HG03196 (cell line): Measurements from ENCODE around the gene GPSM3.

ENCODE experiments used
- ATAC-seq: cut with Tn5 transposase; IDR thresholded peaks from one replicate; pipeline ENCODE4 v1.9.1; 2021; ENCODE audit not compliant: unreplicated experiment

The GPSM3 gene

DNA sequence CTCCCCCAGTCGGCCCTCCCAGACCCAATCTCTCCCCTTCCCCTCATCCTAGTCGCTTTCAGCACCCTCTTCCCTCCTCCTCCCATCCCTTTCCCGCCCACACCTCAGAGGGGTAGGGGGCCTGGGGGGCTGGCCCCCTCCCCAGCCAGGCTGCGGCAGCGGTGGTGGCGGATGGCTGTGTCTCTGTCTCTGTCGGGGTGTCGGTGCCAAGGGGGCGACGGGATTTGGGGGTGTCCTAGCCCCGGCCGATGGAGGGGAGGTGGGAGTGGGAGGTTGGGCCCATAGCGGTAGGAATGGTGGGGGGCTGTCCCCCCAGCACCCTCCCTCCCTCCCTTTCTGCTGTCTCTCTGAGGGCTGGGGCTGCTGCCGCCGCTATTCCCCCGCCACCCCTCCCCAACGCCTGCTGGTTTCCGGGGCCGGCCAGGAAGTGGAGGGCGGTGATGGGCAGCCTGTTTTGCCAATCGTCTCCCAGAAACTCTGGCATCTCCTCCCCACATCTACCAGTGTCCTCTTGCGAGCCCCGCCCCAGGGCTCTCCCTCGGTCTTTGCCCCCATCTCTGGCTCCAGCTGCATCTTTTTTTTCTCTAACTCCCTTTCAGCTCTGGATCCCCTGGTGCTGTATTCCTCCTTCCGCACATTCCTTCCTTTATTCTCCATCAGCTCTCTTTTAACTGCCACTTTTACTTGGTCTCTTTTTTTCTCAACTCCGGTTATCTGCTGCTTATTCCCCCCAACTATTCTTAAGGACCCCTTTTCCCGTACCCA, 16.6 kb downstream of the GPSM3 start, which contains the start of gene AGPAT1:
AGPAT1 (minus strand) TSS at position 374 of the 765 bp plus-strand sequence. CDS start 4,588 bp downstream, outside the sequence.
- peak; percentile 38 for ATAC-seq

DNA sequence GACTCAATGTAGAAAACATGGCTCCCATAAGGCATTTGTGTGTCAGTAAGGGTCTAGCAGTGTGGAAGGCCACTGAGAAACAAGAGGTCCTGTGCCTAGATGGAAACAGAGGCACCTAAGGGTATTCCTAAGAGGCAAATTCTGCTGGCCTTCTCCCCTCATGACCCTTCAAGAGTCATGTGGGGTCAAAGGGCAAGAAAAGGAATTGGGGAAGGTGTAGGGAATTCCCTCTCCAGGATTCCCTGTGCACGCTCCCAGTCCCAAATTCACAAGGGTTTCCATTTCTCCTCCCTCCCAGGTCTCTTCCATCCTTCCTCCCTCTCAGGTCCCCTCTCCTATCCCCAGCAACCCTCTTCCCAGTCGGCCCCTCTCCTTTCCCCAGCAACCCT, 17.1 kb downstream of the GPSM3 start:
- ATAC-seq: no peak

DNA sequence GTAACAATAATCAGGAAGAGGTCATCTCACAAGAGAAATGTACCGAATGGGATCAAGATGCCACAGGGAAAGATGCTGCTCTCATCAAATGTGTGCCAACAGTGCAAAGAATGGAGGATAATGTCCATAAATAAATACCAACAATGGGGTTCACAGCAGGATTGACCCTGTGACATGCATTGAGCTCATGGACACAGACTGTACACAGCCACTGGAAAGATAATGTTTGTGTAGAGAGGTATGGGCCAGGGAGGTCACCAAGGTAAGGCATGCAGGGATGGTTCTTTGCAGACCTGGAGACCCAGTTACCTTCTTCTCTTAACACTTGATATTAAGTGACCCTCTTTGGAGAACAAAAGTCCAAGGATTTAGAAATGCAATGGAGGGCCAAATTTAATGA, 18.0 kb downstream of the GPSM3 start:
- no peak for ATAC-seq

DNA sequence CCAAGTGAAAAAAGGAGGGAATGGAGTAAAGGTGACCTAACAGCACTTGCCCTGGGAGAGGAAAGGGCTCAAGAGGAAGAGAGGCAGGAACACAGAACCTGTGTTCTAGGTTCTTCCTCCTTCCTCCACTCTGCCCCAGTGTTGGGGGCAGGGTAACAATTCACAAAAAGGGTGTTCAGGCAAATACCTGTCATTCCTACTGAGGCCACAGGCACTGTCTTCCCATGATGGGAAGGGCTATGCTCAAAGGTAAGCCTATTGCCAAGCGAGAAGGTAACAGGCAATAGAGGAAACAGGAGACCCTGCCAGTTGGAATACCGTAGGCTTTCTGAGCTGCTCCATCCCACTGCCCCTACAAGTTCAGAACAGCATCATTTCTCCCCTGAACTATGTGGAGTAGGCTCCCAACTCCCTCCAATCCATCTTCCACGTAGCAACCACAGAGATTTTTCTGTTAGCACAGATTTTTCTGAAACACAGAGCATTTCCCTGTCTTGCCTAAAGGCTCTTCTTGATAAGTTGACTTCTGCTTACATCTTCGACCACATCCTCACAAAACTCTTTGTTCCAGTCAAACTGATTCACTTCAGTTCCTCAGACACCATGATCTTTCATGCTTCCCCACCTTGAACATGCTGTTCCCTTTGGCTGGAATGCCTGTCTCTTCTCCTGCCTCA, 19.3 kb downstream of the GPSM3 start:
- no peak for ATAC-seq

DNA sequence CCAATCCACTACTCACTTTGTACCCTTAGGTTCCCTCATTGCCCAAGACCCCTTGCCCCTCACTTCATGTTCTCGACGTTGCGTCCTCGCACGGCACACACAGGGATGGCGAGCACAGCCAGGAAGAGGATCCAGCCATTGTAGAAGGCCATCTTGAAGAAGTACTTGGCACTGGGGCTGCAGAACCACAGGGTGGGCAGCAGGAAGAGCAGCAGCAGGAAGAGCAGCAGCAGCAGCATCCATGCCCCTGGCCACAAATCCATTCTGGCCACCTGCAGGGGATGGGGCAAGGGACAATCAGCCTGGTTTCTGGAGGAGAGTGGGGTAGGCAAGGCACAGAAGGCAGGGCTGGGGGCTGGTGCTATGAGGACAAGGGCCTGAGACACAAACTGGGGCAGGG, 21.2 kb downstream of the GPSM3 start:
- ATAC-seq: no peak

DNA sequence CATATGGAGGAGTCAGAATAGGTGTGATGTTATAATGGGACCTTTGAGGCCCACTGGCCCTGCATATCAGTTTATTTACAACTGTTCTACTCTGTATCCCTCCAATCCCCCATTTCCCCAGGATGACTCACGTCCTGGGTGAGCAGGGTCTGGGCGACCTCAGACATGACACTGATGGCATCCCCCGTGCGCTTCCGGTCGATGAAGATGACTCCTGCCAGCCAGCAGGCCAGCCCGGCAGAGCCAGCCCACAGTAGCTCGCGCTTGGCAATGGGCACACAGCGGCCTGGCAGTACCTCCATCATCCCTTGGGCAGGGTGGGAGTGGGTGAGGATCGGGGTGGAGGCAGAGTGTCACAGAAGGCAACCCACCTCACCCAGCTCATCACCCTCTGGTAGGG, 22.1 kb downstream of the GPSM3 start:
- ATAC-seq: no peak

DNA sequence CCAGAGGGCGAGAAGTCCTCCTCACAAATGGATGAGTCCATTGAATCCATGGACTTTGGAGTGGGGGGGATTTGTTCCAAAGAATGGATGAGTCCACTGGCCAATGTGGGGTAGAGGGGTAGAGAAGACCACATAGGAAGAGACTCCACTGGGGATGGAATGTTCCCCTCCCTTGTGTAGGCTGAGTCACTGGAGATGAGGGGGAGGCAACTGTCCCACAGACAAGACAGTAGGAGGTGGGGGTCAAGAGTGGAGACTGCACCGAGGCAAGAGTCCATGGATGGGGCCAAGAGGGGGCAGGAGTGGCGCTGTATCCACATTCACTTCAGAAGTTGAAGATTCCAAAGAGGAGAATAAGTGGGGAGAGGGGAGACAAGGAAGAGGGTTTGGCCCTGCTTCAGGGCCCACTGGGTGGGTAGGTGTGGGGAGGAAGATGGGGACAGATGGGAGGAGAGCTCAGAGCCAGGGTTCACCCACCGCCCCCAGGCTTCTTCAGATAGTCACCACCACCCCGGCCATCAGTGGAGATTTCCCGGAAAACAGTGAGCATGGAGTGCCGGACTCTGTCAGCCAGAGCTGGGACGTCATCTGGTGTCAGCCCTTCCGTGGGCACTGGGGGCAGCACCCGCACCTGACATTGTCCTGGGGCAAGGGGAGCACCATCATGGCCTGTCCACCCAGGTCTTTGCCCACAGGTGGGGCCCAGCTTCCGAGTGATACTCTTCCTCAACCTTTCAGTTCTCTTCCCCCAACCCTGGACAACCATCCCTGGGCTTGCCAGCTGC, 23.4 kb downstream of the GPSM3 start:
- ATAC-seq: no peak

DNA sequence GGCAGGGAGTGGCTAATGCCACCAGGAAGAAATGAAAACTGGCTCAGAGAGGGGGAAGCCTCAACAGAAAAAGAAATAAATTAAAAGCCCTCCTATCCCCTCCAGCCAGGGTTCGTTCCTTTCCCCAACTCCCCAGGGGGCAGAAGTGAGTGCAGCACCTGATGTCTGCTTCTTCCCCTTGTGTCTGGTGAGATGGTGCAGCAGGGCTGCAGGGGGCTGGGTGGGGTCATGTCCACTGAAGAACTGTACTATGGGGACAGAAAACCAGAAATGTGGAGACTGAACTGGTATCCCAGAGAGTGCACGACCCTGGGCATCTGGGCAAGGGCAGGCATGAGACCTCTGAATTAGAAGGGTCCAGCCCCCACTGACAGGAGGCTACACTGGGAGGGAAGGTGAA, 24.1 kb downstream of the GPSM3 start:
- ATAC-seq: no peak

DNA sequence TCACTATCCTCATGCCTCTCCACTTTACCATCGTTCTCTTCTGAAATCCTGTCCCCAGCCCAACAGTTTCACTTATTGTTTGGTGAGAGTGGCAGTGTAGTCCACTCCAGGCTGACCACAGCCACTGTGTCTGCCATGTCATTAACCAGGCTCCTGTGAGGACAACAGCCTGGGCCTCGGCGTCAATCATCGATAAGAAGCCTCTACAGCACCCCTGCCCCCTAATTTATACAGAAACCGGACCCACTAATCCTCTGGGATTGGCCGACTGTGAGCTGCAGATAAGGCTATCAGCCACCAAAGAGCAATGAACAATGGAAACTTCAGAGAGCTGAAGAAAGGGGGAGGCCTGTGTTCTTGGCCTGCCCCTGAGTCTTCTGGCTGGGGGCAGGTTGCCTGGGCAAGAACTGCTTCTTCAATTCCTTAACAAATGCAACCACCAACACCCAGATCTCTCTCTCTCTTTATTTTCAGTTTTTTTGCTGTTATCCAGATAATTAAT, 24.6 kb downstream of the GPSM3 start:
- ATAC-seq: no peak

DNA sequence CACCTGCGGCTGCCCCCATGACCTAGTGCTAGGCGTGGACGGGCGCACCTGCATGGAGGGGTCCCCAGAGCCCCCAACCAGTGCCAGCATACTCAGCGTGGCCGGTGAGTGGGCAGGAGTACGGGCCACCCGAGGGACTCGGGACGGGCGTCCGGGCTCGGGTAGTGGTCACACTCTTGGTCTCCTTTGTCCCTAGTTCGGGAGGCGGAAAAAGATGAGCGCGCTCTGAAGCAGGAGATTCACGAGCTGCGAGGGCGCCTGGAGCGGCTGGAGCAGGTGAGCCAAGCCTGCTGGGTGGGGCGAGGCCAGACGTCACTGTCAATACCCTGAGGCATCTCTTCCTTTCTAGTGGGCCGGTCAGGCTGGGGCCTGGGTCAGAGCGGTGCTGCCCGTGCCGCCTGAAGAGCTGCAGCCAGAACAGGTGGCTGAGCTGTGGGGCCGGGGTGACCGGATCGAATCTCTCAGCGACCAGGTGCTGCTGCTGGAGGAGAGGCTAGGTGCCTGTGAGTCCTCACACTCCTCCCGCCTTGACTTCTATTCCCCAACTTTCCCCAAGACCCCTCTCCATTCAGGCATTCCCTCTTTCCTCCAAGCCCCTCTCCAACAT, 25.2 kb downstream of the GPSM3 start:
- ATAC-seq: no peak

DNA sequence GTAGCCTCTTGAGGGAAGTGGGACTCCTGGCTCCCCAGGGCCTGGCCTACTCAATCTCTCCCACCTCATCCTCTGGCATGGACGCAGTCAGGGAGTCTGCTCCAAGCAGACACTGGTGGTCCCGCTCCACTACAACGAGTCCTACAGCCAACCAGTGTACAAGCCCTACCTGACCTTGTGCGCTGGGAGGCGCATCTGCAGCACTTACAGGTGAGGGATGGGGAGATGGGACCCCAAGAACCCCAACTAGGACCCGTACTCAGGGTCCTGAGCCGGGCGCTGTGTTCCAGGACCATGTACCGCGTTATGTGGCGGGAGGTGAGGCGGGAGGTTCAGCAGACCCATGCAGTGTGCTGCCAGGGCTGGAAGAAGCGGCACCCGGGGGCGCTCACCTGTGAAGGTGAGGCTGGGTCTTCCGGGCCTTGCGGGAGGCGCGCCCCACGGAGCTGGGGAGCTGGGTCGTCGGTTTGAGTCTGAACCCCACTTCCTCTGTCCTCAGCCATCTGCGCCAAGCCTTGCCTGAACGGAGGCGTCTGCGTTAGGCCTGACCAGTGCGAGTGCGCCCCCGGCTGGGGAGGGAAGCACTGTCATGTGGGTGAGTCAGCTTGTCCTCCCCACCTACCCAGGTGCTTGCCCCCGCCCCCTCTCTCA, 25.9 kb downstream of the GPSM3 start:
- no peak for ATAC-seq

DNA sequence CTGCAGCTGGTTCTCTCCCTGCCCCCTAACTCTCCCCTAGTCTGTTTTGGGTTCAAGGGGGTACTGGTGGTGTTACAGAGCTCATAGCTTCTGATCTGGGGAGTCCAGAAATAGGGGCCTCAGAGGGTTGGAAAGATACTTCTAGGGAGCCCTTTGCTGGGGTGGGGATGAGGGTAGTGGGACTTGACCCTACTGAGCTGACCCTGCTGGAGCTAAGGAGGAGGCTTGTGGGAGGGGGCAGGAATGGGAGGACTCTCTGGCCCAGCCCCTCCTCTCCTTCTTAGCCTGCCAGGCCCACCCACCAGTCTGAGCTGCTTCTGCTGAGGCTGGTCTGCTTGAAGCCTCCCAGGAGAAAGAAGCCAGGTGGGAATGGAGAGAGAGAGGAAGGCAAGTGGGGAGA, 28.1 kb downstream of the GPSM3 start, which contains the start of gene EGFL8:
EGFL8 (plus strand) TSS at position 301 of the 400 bp plus-strand sequence. CDS start 1,571 bp downstream, outside the sequence.
- ATAC-seq: no peak

DNA sequence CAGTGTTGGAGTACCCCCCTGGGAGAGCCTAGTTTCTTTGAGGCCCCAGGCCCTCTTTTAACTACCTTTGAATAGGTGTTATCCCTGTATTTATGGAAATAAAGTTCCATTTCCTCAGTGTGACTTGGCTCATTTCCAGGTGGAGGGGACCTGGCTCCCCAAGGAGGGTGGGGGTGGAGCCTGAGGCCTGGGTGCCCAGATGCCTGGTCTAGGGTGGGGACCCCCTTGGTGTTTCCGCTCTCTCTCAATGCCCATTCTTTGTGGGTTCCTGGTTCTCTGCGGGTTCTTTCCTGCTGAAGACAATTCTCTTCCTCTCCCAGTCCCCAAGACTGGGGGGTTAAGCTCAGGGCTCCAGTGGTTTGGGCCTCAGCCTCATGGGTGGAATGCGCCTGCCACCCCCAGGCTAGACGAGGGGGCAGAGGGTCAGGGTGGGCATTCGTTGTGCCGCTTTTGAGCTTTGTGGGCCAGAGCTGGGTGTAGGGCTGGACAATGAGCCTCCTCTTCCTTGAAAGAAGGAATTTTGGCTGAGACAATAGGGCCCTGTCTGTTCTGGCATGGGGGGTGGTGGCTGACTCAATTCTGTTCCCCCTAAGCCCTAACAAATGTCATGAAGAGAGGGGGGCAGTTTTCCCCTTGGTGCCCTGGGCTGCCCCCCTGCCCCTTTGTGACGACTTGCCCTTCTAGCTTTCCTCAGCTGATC, 28.7 kb downstream of the GPSM3 start:
- no peak for ATAC-seq

DNA sequence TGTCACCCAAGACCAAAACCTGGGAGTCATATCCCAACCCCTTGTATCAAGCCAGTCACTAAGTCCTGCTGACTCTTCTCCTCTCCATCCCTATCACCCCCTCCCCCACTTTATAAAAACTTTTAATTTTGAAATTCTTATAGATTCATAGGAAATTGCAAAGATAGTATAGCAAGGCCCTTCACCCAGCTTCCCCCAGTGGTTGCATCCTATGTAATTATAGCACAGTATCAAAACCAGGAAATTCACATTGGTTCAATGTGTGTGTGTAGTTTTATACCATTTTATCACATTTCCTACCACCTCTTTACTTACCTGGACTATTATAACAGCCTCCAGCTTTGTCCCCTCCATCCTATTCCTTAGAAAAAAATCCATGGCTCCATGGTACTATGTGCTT, 34.4 kb downstream of the GPSM3 start:
- ATAC-seq: no peak

DNA sequence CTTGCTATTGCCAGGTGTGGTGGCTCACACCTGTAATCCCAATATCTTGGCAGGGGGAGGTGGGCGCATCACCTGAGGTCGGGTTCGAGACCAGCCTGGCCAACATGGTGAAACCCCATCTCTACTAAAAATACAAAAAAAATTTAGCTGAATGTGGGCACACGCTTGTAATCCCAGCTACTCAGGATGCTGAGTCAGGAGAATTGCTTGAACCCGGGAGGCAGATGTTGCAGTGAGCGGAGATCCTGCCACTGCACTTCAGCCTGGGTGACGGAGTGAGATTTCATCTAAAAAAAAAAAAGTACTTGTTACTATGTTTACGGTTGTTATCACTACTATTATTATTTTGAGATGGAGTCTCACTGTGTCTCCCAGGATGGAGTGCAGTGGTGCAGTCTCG, 35.6 kb downstream of the GPSM3 start:
- no peak for ATAC-seq

DNA sequence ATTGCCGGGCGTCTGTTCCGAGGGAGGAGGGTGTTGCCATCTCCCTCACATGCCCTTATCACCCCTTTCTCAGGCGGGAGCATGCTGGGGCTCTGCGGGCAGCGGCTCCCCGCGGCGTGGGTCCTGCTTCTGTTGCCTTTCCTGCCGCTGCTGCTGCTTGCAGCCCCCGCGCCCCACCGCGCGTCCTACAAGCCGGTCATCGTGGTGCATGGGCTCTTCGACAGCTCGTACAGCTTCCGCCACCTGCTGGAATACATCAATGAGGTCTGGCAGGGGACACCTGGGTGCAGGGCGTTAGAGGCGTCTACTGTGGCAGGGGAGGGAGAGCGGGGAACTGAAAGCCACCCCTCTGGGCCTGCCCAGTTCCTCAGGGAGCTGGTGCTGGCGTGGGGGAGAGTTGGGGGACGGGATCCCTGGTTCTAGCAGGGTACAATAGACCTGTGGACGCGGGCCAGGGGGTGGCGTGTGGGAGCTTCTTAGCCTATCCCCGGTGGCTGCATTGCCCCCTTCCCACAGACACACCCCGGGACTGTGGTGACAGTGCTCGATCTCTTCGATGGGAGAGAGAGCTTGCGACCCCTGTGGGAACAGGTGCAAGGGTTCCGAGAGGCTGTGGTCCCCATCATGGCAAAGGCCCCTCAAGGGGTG, 37.8 kb downstream of the GPSM3 start:
- peak; percentile 52 for ATAC-seq

DNA sequence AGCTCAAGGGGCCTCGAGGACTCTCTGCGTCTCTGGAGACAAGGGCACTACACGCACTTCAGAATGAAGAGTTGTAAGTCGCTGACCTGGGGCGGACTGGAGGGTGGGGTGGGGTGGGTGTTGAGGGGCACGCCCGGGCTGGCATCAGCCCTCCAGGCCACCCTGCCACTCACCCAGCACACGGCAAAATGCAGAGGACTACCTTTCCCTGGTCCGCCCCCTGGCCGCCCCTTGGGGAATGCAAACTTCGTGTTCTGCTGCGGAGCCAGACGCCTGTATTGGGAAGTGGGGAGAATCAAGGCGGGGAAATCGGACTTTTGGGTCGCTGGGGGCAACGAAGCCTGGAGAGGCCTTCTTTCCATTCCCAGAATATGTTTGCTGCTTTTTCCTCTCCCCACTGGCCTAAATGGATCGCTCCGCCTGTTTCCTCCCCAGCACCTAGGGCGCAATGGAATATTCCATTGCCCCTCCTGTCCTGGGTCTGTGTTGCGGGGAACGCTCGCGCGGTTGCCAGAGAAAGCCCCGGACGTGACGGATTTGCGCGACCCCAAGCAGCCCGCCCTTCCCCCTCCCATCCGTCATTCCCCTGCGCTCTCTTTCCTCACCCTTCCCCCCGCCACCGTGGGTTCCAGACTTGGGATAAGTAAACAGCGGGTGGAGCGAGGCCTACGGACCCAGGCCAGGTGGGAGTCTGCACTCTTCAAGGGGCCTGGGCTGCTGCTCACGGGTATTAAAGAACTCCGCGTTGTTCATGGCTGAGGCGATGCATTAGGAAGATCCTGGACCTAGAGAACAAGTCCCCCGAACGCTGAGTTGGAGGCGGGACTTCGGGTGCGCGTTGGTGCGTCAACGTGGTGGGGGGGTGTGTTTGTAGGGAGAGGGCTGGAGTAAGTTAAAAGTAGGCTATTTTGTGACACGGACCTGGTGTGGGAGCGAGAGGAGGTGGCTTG, 38.6 kb downstream of the GPSM3 start, which contains the start of gene PPT2:
PPT2 (plus strand) TSS at position 578 of the 950 bp plus-strand sequence. CDS start 454 bp downstream, outside the sequence.
- ATAC-seq: no peak
